HG03196 (cell line): ENCODE measurements around the gene CDKL2.
A peak's percentile ranks its signal among the peaks of the same experiment; 100 is the strongest.
"Not testable (repeated sequence)": the region's sequence is repeated elsewhere in the genome, so short reads cannot be mapped to it uniquely, and the experiment has no call there.

Experiments
- ATAC-seq: cut with Tn5 transposase; IDR thresholded peaks from one replicate; pipeline ENCODE4 v1.9.1; 2021; ENCODE audit not compliant: unreplicated experiment

CDKL2 gene

GRCh38 chr4:75630174-75630936 is at the start of gene CDKL2:
TSS of gene CDKL2 (minus strand) at chr4:75630528. CDS start at chr4:75625988, 4,540 bp downstream.
- ATAC-seq, result peak; percentile 99

DNA sequence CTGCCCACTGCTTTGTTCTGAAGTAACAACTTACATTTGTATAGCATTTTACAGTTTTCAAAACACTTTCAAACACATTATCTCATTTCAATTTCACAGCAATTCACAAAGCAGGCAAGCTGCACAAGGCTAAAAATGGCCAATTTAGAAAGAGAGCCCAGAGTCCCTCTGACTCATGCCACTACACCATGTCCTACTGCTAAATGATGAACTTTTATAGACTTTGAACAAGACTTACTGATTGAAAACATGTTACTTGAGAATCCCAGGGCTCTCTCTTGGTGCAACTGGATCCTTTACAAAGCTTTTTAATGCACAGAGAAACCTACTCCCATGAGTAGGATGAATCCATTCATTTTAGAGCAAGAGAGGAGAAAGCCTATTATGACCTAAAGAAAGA is 48.6 kb upstream of the CDKL2 start:
- ATAC-seq, result no peak

GRCh38 chr4:75678473-75678872 is 48.1 kb upstream of the CDKL2 start:
- no peak for ATAC-seq

DNA sequence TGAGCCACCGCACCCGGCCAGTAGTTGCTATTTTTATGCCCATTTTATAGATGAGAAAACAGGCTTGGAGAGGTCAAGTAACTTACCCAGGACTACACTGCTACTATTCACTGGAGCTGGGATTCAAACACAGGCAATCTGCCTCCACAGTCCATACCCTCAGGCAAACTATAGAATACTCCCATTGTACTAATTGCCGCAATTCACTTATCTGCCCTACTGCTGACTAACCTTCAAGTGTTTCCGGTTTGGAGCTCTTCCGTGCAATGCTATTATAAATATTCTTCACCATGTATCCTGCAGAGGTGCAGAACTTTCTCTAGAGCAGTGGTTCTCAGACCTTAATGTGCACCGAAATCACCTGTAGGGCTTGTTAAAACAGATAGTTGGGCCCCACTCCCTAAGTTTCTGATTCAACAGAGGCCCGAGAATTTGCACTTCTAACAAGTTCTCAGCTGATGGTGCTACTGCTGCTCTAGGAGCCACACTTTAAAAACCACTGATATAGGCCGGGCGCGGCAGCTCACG is 44.7 kb upstream of the CDKL2 start:
- ATAC-seq, result no peak

GRCh38 chr4:75673959-75674328 is 43.6 kb upstream of the CDKL2 start:
- no peak for ATAC-seq

DNA sequence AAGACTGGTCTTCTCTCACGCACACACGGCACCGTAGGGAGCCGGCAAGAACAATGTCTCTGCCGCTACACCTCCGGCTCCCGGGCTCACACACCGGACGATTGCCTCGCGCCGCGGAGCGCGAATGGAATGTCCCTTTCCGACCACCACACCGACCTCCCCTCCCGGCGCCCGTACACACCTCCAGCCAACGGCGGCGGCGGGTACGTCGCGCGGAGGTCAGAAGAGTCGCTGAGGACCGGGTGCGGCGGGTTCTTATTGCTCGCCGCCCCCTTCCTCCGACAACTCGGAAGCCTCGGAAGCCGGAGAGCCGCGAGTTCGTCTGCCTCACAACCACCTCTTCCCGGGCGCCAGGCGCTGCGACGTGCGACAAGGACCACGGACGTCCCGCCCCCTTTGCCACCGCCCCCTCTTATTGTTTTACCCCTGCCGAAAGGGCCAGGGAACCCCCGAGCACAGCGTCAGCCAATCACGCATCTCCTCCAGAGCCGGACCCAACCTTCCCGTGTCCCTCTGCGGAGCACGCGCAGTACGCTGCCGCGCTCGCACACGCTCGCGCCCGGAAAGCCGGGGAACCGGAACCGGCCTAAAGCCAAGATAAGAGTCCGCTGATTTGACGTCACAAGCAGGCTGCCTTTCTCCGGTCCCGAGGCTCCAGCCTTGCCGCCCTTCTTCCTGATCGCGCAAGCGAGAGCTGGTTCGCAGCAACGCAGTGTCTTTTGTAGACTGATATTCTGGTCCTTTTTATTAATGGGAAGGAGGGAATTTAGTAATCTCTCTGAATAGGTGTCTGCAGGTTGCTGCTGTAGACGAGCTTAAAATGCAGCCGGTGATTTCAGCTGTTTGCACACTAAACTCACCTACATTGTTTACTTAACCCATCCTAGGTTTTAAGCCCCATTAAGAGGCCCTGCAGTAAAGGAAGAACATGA is 43.0 kb upstream of the CDKL2 start, which contains the start of gene G3BP2:
TSS of gene G3BP2 (minus strand) at position 385 of the 932 bp plus-strand sequence. CDS start 11,386 bp downstream, outside the sequence.
- peak; percentile 91 for ATAC-seq

GRCh38 chr4:75672461-75673026 is 42.2 kb upstream of the CDKL2 start:
- peak; percentile 26 for ATAC-seq

- ATAC-seq, result no peak
Observed at GRCh38 chr4:75671802-75672421, 41.6 kb upstream of the CDKL2 start.

GRCh38 chr4:75668596-75668995 is 38.3 kb upstream of the CDKL2 start:
- ATAC-seq, result no peak

GRCh38 chr4:75667636-75668035 is 37.3 kb upstream of the CDKL2 start:
- not testable (repeated sequence) for ATAC-seq

GRCh38 chr4:75666299-75666698 is 36.0 kb upstream of the CDKL2 start:
- ATAC-seq, result no peak

DNA sequence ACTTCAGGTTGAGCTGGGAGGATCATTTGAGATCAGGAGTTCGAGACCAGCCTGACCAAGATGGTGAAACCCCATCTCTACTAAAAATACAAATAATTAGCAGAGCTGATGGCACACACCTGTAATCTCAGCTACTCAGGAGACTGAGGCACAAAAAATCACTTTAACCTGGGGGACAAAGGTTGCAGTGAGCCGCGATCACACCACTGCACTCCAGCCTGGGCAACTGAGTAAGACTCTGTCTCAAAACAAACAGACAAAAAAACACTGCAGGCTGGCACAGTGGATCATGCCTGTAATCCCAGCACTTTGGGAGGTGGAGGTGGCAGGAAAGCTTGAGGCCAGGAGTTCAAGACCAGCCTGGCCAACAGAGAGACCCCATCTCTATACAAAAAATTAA is 34.3 kb upstream of the CDKL2 start:
- ATAC-seq, result not testable (repeated sequence)

GRCh38 chr4:75662626-75663025 is 32.3 kb upstream of the CDKL2 start:
- no peak for ATAC-seq

DNA sequence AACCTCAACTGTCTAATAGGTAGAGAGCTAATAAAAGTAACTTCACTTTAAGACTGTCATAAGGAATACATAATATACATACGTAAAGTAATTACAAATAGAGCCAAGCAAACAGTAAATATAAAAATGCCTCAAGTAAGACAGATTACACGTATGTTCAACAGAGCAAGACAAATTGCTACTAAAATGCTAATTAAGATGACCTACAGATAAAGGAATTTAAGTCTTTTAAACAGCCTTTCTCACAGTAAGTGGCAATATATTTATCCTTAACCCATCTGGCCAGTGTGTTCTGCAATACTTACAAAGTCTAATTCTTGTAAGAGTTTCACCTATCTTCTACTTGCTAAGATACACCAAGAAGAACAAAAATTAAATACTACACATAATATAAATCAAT is 30.2 kb upstream of the CDKL2 start:
- ATAC-seq, result no peak

DNA sequence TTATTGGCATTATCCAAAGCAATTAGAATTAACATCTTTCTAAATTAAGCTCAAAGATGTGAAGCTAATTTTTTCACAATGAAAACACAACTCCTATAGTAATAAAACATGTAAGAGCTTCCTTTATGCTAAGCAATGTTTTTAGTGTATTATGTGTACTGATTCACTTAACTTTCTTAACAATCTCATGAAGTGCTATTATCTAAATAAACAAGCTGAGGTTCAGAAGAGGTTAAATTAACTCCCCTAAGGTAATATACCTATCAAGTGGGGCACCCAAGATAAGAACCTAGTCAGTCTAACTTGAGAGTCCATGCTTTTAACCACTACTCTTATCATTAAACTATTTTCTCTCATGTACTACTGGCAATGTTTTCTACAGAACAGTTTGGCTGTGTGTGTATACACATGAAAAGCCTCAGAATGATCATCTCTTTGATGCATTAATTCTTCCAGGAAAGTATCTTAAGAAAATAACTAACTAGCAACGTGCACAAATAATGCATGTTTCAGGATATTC is 29.2 kb upstream of the CDKL2 start:
- no peak for ATAC-seq

GRCh38 chr4:75658876-75659275 is 28.5 kb upstream of the CDKL2 start:
- ATAC-seq, result no peak

DNA sequence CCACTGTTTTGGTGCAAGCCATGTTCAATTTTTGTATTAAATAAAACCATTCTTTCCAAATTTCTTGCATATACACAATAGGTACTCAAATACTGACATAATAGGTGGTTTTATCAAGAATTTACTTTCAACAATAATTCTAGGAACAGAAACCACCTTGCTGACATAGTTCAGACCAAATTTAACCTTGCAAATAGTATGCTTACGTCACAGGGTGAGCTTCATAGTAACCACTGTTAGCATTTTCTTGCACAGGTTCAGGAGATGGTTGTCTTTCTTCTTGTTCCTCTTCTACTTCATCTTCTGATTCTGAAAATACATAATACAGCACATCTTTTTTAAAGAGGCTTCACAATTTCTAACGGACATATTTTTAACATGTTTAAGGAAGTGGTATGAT is 25.2 kb upstream of the CDKL2 start:
- no peak for ATAC-seq

DNA sequence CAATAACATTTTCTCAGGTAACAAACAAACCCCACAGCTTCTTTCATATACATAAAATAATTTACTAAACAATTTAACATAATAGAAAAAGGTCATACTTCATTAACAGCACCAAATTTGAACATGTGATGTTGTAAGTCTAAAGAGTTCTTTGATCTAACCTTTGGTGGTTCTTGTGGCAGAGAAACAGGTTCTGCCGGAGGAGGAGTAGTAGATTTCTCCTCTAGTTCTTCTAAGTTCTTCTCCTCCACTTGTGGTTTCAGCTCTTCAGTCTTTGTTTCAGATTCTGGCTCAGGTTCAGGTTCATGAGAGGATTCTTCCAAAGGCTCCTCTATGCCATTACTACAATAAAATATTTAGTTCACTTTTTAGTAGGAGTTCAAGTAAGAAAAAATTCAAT is 24.6 kb upstream of the CDKL2 start:
- no peak for ATAC-seq

GRCh38 chr4:75653845-75654503 is 23.6 kb upstream of the CDKL2 start:
- ATAC-seq, result no peak

GRCh38 chr4:75644095-75644494 is 13.8 kb upstream of the CDKL2 start:
- ATAC-seq, result no peak
